Measurements from ENCODE around the gene AP4B1. TPM values are rescaled to one million over a fixed set of nuclear protein-coding genes. Genes with fewer than 3 reads are reported as not detected.

The AP4B1 gene
- total and polyA plus RNA-seq, 9 of the 15 experiments (the other 6 are each of a cell fraction or from before 2014, with no cell fraction given) = 15.8 to 36.5 (median 24.6) TPM

GRCh38 chr1:113849072-113849471, 55.5 kb downstream of the AP4B1 start:
- no peak overlapping the region for H3K27ac ChIP-seq (ENCODE audit: extremely low read depth, low read depth, low read length)
- H3K4me2 ChIP-seq (ENCODE audit: insufficient read depth, low read length) = no peak overlapping the region
- DNase-seq (ENCODE audit: extremely low read depth in 1 of 4, low spot score in 3 of 4) = no peak
- intact Hi-C loops (cut with micrococcal nuclease) = no loop called here
- in situ Hi-C loops (cut with MboI) = no loop called here
- POLR2A ChIA-PET = interaction anchor here (2.5 kb wide), 1 partner anchor 12 kb away, joined by 7 read pairs; no protein-coding TSS in a partner anchor
- BruUV-seq (replicated peaks) = no TSS peak
- TF ChIP-seq ZNF282 (CRISPR knock-in tag; IDR thresholded peaks at IDR 0.05) = no peak
- TF ChIP-seq POLR2A (conservative IDR thresholded peaks at IDR 0.05) = no peak
- TF ChIP-seq SRSF3 (IDR thresholded peaks at IDR 0.05; ENCODE audit: insufficient read depth, low read length) = no peak
- no peak for TF ChIP-seq ZNF436 (CRISPR knock-in tag; IDR thresholded peaks at IDR 0.05)
- no peak for TF ChIP-seq USF1 (CRISPR knock-in tag; IDR thresholded peaks at IDR 0.05)
- TF ChIP-seq CBFB (CRISPR knock-in tag; IDR thresholded peaks at IDR 0.05) = no peak
- no peak for TF ChIP-seq ZBTB5 (IDR thresholded peaks at IDR 0.05)
- no peak for TF ChIP-seq ATF2 (CRISPR knock-in tag; IDR thresholded peaks at IDR 0.05)
- TF ChIP-seq CBX8 (IDR thresholded peaks at IDR 0.05; ENCODE audit: borderline replicate concordance, extremely low read depth, low read depth, low read length, poor library complexity, severe bottlenecking) = no peak
- TF ChIP-seq ILF3 (IDR thresholded peaks at IDR 0.05; ENCODE audit: borderline replicate concordance) = no peak
- no peak for TF ChIP-seq ILK (tag; IDR thresholded peaks at IDR 0.05; ENCODE audit: borderline replicate concordance, low read depth)
- TF ChIP-seq NFXL1 (CRISPR knock-in tag; IDR thresholded peaks at IDR 0.05) = no peak
- TF ChIP-seq SOX6 (IDR thresholded peaks at IDR 0.05) = no peak
- TF ChIP-seq ZC3H4 (CRISPR knock-in tag; IDR thresholded peaks at IDR 0.05; ENCODE audit: borderline replicate concordance) = no peak
- no peak overlapping the region for H3K9ac ChIP-seq (ENCODE audit: insufficient read depth in 1 of 2, low read depth in 2 of 2, low read length in 2 of 2)
- H3K36me3 ChIP-seq (ENCODE audit: control insufficient read depth, insufficient read depth, low read length) = no peaks in the 10 kb centered on the region
- no peak overlapping the region for H3K4me3 ChIP-seq
- H3K9me3 ChIP-seq (replicated peaks; ENCODE audit: control insufficient read depth, insufficient read depth, low read depth, low read length) = no peaks in the 10 kb centered on the region
- no peaks in the 10 kb centered on the region for H3K79me2 ChIP-seq (ENCODE audit: control insufficient read depth, insufficient read depth, low read length)
- no peaks in the 10 kb centered on the region for H3K9me1 ChIP-seq (ENCODE audit: control insufficient read depth, insufficient read depth, low read length)
- H3K4me1 ChIP-seq (replicated peaks in 1 of 2; ENCODE audit: control insufficient read depth in 2 of 2, insufficient read depth in 2 of 2, low read length in 2 of 2) = no peaks in the 10 kb centered on the region
- no peaks in the 10 kb centered on the region for H4K20me1 ChIP-seq (replicated peaks; ENCODE audit: control insufficient read depth, insufficient read depth, low read length)
- no peak for ATAC-seq
- FAIRE-seq = no peak
- no peak overlapping the region for H2AFZ ChIP-seq (ENCODE audit: low read depth, low read length)
- CTCF ChIA-PET (ENCODE audit: low intra/inter-chr PET ratio) = no interaction called here
- H3K27me3 ChIP-seq (ENCODE audit: control insufficient read depth in 2 of 2, insufficient read depth in 2 of 2, low read length in 2 of 2) = no peaks in the 10 kb centered on the region

Measured in K562 (cell line).